HepG2 (cell line): ENCODE results near the gene TMOD2.

Experiments used
- NR2C2 ChIP-seq: sonication (generic); formaldehyde crosslinking; IDR thresholded peaks from 2 replicates; pipeline ENCODE4 v1.4.0; 2020; ENCODE audit warnings: missing genetic modification reagents, mild to moderate bottlenecking, moderate library complexity, borderline replicate concordance
- ZBTB38 ChIP-seq: sonication (generic); formaldehyde crosslinking; IDR thresholded peaks from 2 replicates; pipeline ENCODE4 v1.5.1; 2020; ENCODE audit warnings: mild to moderate bottlenecking, missing genetic modification reagents
- ZKSCAN1 ChIP-seq: fragments of 150-350 bp; IDR thresholded peaks from 2 replicates; pipeline ENCODE4 v1.6.1; 2014; ENCODE audit warnings: low read length
- ZNF160 ChIP-seq: sonication (generic); formaldehyde crosslinking; IDR thresholded peaks from 2 replicates; pipeline ENCODE4 v1.8.0; 2022; ENCODE audit warnings: mild to moderate bottlenecking, inconsistent platforms, missing genetic modification reagents
- TF ChIP-seq, protein P1 (sequence below): sonication (generic); formaldehyde crosslinking; IDR thresholded peaks from 2 replicates; pipeline ENCODE4 v1.5.0; 2020; ENCODE audit warnings: mild to moderate bottlenecking, missing genetic modification reagents, moderate library complexity
- TF ChIP-seq, protein P2 (sequence below): sonication (generic); formaldehyde crosslinking; IDR thresholded peaks from 2 replicates; pipeline ENCODE4 v1.4.0; 2020; ENCODE audit warnings: missing genetic modification reagents
- TF ChIP-seq, protein P3 (sequence below): sonication (generic); formaldehyde crosslinking; IDR thresholded peaks from 2 replicates; pipeline ENCODE4 v1.4.0; 2020; ENCODE audit warnings: low read depth, missing genetic modification reagents

DNA sequence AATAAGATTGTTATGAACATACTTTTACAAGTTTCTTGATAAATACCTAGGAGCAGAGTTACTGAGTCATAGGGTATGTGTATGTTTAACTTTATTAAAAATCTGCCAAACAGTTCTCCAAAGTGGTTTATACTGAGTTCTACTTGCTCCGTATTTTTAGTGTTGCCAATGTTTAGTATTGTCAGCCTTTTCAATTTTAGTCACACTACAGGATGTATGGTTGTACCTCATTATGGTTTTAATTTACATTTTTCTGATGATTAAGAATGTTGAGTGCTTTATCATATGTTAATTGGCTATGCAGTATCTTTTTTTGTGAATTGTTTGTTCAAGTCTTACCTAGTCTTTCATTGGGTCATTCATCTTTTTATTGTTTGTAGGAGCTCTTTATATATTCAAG lies 82.4 kb downstream of the TMOD2 start:
- TF ChIP-seq ZBTB38 (CRISPR knock-in tag) (no peak), ZKSCAN1 (no peak), ZNF160 (no peak), NR2C2 (CRISPR knock-in tag) (no peak)
- TF ChIP-seq, protein P1, sequence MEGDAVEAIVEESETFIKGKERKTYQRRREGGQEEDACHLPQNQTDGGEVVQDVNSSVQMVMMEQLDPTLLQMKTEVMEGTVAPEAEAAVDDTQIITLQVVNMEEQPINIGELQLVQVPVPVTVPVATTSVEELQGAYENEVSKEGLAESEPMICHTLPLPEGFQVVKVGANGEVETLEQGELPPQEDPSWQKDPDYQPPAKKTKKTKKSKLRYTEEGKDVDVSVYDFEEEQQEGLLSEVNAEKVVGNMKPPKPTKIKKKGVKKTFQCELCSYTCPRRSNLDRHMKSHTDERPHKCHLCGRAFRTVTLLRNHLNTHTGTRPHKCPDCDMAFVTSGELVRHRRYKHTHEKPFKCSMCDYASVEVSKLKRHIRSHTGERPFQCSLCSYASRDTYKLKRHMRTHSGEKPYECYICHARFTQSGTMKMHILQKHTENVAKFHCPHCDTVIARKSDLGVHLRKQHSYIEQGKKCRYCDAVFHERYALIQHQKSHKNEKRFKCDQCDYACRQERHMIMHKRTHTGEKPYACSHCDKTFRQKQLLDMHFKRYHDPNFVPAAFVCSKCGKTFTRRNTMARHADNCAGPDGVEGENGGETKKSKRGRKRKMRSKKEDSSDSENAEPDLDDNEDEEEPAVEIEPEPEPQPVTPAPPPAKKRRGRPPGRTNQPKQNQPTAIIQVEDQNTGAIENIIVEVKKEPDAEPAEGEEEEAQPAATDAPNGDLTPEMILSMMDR (CRISPR knock-in tag) = no peak
- TF ChIP-seq, protein P2, sequence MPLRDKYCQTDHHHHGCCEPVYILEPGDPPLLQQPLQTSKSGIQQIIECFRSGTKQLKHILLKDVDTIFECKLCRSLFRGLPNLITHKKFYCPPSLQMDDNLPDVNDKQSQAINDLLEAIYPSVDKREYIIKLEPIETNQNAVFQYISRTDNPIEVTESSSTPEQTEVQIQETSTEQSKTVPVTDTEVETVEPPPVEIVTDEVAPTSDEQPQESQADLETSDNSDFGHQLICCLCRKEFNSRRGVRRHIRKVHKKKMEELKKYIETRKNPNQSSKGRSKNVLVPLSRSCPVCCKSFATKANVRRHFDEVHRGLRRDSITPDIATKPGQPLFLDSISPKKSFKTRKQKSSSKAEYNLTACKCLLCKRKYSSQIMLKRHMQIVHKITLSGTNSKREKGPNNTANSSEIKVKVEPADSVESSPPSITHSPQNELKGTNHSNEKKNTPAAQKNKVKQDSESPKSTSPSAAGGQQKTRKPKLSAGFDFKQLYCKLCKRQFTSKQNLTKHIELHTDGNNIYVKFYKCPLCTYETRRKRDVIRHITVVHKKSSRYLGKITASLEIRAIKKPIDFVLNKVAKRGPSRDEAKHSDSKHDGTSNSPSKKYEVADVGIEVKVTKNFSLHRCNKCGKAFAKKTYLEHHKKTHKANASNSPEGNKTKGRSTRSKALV (CRISPR knock-in tag) = no peak
- TF ChIP-seq, protein P3, sequence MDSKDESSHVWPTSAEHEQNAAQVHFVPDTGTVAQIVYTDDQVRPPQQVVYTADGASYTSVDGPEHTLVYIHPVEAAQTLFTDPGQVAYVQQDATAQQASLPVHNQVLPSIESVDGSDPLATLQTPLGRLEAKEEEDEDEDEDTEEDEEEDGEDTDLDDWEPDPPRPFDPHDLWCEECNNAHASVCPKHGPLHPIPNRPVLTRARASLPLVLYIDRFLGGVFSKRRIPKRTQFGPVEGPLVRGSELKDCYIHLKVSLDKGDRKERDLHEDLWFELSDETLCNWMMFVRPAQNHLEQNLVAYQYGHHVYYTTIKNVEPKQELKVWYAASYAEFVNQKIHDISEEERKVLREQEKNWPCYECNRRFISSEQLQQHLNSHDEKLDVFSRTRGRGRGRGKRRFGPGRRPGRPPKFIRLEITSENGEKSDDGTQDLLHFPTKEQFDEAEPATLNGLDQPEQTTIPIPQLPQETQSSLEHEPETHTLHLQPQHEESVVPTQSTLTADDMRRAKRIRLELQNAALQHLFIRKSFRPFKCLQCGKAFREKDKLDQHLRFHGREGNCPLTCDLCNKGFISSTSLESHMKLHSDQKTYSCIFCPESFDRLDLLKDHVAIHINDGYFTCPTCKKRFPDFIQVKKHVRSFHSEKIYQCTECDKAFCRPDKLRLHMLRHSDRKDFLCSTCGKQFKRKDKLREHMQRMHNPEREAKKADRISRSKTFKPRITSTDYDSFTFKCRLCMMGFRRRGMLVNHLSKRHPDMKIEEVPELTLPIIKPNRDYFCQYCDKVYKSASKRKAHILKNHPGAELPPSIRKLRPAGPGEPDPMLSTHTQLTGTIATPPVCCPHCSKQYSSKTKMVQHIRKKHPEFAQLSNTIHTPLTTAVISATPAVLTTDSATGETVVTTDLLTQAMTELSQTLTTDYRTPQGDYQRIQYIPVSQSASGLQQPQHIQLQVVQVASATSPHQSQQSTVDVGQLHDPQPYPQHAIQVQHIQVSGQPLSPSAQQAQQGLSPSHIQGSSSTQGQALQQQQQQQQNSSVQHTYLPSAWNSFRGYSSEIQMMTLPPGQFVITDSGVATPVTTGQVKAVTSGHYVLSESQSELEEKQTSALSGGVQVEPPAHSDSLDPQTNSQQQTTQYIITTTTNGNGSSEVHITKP (CRISPR knock-in tag) = no peak
